ENCODE measurements around the gene UBP1.

DNA sequence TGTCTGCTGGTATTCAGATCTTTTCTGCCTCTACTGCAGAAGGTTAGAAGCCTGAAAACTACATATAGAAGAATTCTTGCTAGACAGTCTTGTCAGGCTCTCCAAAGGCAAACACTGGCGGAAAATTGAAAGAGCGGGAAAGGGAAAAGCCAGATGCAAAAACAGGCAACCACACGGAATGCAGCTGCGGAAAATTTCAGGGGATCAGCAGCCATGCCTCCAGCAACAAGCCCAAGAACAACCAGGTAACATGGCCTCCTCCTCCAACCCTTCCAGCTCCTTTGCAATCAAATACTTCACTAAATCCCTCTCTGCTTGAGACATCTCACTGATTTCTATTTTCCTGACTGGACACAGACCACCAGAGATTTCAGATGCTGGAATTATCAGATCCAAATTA is 9.6 kb downstream of the UBP1 start:
- TF ChIP-seq YY1 (IDR thresholded peaks at IDR 0.05; ENCODE audit: insufficient read depth, insufficient read length) (no peak), ZNF274 (IDR thresholded peaks at IDR 0.05; ENCODE audit: low read depth, low read length) (no peak)

All from NT2/D1 (cell line).